ENCODE measurements around the gene CTNNBIP1.

Gene CTNNBIP1

DNA sequence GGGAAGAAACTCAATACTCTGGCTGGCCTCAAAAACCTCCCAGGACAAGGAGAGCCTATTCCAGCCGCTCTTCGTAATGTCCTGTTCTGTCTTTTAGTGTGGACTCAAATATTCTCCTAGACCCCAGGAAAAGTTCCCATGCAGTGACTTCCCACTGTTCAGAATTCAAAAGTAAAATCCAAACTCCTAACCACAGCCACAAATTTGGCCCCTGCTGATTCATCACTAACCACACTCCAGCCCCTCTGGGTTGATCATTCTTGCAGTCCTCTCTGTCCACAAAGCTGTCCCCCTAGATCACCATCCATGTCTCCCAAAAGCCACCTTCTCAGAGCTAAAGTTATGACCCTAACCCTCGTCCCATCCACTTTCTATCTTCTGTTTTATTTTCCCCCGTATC, 5.1 kb downstream of the CTNNBIP1 start:
- Histone ChIP-seq H3K4me3 (ENCODE audit: insufficient read depth, low read depth, low read length) (no peak overlapping the region), H3K9me3 (ENCODE audit: control insufficient read depth, low read length) (no peaks in the 10 kb centered on the region), H3K27ac (ENCODE audit: insufficient read depth, low read depth, low read length, poor library complexity, severe bottlenecking) (no peak overlapping the region), H3K36me3 (ENCODE audit: control insufficient read depth, insufficient read depth, low read length) (no peaks in the 10 kb centered on the region), H3K27me3 (ENCODE audit: control insufficient read depth, insufficient read depth, low read length, poor library complexity, severe bottlenecking) (no peaks in the 10 kb centered on the region), H3K4me1 (ENCODE audit: control insufficient read depth, insufficient read depth, low read length) (peaks cover 14% of the 10 kb centered on the region)
- WGBS, 2 experiments, result 78 to 79% methylated on average over 4 of the region's 4 CpGs

DNA sequence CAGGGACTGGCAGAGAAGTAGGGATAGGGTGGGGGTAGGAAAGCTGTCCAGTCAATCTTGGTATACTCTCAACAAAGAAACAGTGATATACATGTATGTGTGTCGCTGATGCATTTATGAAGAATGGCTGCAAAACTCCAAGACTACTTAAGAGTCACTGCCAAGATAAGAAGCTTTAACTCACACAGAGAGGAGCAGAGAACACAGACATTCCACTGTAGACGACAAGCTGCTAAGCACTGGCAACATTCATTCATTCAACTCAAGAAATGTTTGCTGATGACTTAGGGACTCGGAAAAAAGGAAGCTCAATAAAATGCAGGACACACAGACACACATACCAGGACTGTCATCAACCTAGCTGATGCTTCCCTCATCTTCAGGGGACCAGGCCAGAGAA, 5.5 kb downstream of the CTNNBIP1 start:
- Histone ChIP-seq H3K36me3 (ENCODE audit: control insufficient read depth, insufficient read depth, low read length) (no peaks in the 10 kb centered on the region), H3K27ac (ENCODE audit: insufficient read depth, low read depth, low read length, poor library complexity, severe bottlenecking) (no peak overlapping the region), H3K9me3 (ENCODE audit: control insufficient read depth, low read length) (no peaks in the 10 kb centered on the region), H3K4me1 (ENCODE audit: control insufficient read depth, insufficient read depth, low read length) (peaks cover 14% of the 10 kb centered on the region), H3K27me3 (ENCODE audit: control insufficient read depth, insufficient read depth, low read length, poor library complexity, severe bottlenecking) (no peaks in the 10 kb centered on the region), H3K4me3 (ENCODE audit: insufficient read depth, low read depth, low read length) (no peak overlapping the region)
- 80 to 84% methylated on average over 3 of the region's 3 CpGs for WGBS, 2 experiments

- Histone ChIP-seq H3K9me3 (ENCODE audit: control insufficient read depth, low read length) (no peaks in the 10 kb centered on the region), H3K36me3 (ENCODE audit: control insufficient read depth, insufficient read depth, low read length) (no peaks in the 10 kb centered on the region), H3K4me3 (ENCODE audit: insufficient read depth, low read depth, low read length) (no peak overlapping the region), H3K27me3 (ENCODE audit: control insufficient read depth, insufficient read depth, low read length, poor library complexity, severe bottlenecking) (no peaks in the 10 kb centered on the region), H3K4me1 (ENCODE audit: control insufficient read depth, insufficient read depth, low read length) (peaks cover 9% of the 10 kb centered on the region), H3K27ac (ENCODE audit: insufficient read depth, low read depth, low read length, poor library complexity, severe bottlenecking) (no peak overlapping the region)
- 95 to 97% methylated on average over 9 of the region's 9 CpGs for WGBS, 2 experiments
Measured at GRCh38 chr1:9903801-9904527, 6.1 kb downstream of the CTNNBIP1 start.

DNA sequence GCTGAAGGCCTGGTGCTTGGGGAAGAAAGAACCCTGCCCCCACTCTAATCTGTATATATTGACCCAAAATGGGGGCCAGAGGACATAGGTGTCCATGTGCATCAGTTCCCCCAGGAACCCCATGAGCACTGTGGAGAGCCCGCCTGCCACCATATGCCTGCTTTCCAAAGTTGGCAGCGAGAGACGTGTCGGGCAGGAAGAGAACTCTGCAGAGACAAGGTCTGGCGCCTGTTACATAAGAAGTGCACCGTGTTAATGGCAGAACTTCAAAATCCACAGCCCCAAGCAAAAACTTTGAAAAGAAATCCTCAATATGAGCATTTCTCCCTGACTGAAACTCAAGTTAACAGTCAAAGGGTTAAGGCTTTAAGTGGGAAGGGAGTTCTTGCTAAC, 8.0 kb downstream of the CTNNBIP1 start:
- WGBS, 2 experiments, result 94 to 98% methylated on average over 6 of the region's 6 CpGs
- no peaks in the 10 kb centered on the region for H3K9me3 ChIP-seq (ENCODE audit: control insufficient read depth, low read length)

DNA sequence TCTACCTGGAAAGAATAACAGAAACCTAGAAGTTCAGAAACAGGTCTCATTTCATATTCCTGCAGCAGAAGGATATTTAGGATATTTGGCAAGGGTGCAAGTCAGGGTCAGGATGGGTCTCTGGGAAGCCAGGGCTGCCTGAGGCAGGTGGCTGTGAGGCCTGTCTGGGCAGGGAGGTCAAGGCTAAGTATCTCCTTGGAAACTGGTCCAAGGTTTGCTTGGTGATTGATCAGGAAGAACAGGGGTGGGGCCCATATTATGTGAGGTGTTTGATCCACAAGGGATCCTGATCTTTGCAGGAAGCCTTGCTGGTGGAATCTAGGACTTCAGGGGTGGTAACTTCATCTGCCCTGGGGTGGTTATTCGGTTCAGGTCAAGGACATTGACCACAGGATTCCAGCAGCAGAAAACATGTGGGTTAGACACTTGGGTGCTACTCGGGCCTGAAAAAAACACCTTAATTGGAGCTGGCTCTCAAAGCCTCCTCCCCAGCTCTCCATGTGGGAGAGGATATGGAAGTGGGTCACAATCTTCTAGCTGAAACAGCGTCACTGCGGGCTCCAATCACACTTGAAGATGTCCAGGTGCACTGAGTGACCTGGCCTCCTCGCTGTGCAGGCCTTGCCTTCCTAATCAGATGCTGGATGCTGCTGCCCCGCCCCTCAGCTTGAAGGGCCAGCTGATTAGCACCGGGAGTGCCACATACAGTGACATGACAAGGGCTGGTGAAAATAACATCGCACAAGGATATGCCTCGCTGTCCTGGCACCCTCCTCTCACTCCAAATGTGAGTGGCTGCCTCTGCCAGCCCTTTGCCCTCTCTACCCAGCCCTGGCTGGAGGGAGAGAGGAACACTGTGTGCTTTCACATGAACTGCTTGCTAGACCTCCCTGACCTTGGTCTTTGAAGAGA, 8.7 kb downstream of the CTNNBIP1 start:
- Histone ChIP-seq H3K27ac (ENCODE audit: insufficient read depth, low read depth, low read length, poor library complexity, severe bottlenecking) (no peak overlapping the region), H3K27me3 (ENCODE audit: control insufficient read depth, insufficient read depth, low read length, poor library complexity, severe bottlenecking) (no peaks in the 10 kb centered on the region), H3K4me3 (ENCODE audit: insufficient read depth, low read depth, low read length) (no peak overlapping the region), H3K9me3 (ENCODE audit: control insufficient read depth, low read length) (no peaks in the 10 kb centered on the region), H3K4me1 (ENCODE audit: control insufficient read depth, insufficient read depth, low read length) (peaks cover 5% of the 10 kb centered on the region), H3K36me3 (ENCODE audit: control insufficient read depth, insufficient read depth, low read length) (no peaks in the 10 kb centered on the region)
- 91 to 93% methylated on average over 9 of the region's 9 CpGs for WGBS, 2 experiments

More for the DNA sequence above, 8.0 kb downstream of the CTNNBIP1 start:
- Histone ChIP-seq H3K4me1 (ENCODE audit: control insufficient read depth, insufficient read depth, low read length) (peaks cover 5% of the 10 kb centered on the region), H3K27ac (ENCODE audit: insufficient read depth, low read depth, low read length, poor library complexity, severe bottlenecking) (no peak overlapping the region), H3K4me3 (ENCODE audit: insufficient read depth, low read depth, low read length) (no peak overlapping the region), H3K36me3 (ENCODE audit: control insufficient read depth, insufficient read depth, low read length) (no peaks in the 10 kb centered on the region), H3K27me3 (ENCODE audit: control insufficient read depth, insufficient read depth, low read length, poor library complexity, severe bottlenecking) (no peaks in the 10 kb centered on the region)

DNA sequence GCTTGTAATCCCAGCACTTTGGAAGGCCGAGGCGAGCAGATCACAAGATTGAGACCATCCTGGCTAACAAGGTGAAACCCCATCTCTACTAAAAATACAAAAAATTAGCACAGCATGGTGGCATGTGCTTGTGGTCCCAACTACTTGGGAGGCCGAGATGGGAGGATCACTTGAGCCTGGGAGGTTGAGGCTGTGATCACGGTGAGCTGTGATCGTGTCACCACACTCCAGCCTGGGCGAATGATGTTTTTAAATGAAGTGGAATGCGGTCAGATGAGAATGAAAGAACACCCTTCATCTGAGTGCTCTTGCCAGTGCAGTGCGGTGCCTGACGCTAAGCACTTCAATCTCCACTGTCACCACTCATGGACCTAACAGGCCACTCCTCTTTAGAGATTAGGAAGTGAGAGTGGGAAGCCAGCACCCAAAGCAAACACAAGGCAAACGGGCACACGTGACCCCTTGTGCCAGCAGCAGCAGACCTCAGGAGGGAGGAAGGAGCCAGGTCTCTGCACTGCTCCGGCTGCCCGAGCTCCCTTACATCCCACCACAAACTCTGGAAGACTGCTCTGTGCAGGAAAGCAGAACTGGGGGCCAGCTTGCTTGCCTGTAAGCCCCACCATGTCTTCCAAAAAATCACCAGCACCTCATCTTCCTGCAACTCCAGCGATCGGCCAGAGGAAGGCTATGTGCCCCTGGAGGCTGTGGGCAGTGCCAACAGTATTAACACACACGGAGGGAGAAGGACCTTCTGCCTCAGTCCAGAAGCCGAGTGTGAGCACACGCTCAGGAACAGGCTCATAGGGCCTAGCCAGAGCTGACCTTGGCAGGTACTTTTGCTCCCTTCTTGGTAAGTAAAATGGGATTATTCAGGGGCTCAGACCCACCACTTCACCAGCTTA, 9.7 kb downstream of the CTNNBIP1 start:
- Histone ChIP-seq H3K27ac (ENCODE audit: insufficient read depth, low read depth, low read length, poor library complexity, severe bottlenecking) (no peak overlapping the region), H3K9me3 (ENCODE audit: control insufficient read depth, low read length) (no peaks in the 10 kb centered on the region)
- 91 to 92% methylated on average over 18 of the region's 18 CpGs for WGBS, 2 experiments

DNA sequence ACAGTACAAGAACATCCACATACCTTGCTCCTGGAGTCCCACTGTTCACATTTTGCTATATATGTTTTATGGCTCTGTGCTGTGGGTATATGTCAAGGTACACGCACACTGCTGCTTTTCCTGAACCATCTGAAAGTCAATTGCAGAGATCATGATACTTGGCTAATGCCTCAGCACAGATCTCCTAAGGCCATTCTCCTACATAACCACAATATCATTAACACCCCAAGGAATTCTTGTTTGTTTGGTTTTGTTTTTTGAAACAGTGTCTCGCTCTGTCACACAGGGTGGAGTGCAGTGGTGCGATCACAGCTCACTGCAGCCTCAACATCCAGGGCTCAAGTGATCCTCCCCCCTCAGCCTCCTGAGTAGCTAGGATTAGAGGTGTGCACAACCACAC, 16.0 kb downstream of the CTNNBIP1 start:
- H3K4me3 ChIP-seq (ENCODE audit: insufficient read depth, low read depth, low read length), result no peak overlapping the region
- H3K27ac ChIP-seq (ENCODE audit: insufficient read depth, low read depth, low read length, poor library complexity, severe bottlenecking), result no peak overlapping the region
- 88 to 91% methylated on average over 3 of the region's 3 CpGs for whole genome bisulfite sequencing, 2 experiments
- peaks cover 16% of the 10 kb centered on the region for H3K4me1 ChIP-seq (ENCODE audit: control insufficient read depth, insufficient read depth, low read length)
- H3K36me3 ChIP-seq (ENCODE audit: control insufficient read depth, insufficient read depth, low read length), result no peaks in the 10 kb centered on the region
- H3K27me3 ChIP-seq (ENCODE audit: control insufficient read depth, insufficient read depth, low read length, poor library complexity, severe bottlenecking), result no peaks in the 10 kb centered on the region
- no peaks in the 10 kb centered on the region for H3K9me3 ChIP-seq (ENCODE audit: control insufficient read depth, low read length)

More for the DNA sequence above, 9.7 kb downstream of the CTNNBIP1 start:
- H3K27me3 ChIP-seq (ENCODE audit: control insufficient read depth, insufficient read depth, low read length, poor library complexity, severe bottlenecking), result no peaks in the 10 kb centered on the region
- peaks cover 5% of the 10 kb centered on the region for H3K4me1 ChIP-seq (ENCODE audit: control insufficient read depth, insufficient read depth, low read length)
- H3K36me3 ChIP-seq (ENCODE audit: control insufficient read depth, insufficient read depth, low read length), result no peaks in the 10 kb centered on the region
- H3K4me3 ChIP-seq (ENCODE audit: insufficient read depth, low read depth, low read length), result no peak overlapping the region

DNA sequence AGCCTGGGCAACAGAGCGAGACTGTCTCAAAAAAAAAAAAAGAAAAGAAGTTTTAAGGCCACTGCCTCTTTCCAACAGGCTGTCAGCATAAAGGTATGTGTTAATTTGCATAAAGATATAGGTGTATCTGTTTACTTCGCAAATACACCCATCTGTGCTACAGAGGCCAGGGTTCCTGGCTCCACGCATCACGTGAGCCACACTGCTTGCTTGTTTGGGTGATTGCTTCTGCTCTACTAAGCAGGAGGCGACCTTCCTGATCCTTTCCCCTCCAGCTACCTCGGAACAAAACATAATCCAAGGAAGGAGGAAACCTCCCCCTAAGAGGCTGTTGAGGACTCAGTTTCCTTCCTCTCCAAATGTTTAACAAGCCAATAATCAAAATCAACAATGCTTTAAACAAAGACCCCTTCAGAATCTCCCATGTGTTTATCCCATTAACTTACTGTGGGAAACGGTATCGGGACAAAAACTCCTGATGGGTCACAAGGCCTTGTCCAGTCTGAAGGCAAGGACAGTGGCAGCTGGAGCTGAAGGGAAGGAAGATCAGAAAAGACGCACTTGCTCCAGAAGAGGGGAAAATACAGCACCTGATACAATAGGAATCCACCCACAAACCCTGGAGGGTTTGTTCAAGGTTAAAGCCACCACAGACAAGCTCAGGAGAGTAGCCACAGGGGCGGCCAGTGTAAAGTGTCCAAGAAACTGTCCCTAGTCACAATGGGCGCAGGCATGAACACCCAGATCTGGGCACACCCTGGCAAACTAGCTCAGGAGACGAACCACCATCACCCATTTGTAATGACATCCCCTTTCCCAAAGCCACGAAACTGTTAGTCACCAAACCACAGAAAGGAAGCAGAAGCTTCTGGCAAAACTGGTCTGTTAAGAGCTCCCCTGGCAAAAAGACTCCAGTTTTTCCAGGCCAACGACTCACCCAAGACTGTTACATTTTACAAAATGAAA, 17.2 kb downstream of the CTNNBIP1 start:
- H3K4me1 ChIP-seq (ENCODE audit: control insufficient read depth, insufficient read depth, low read length), result peaks cover 23% of the 10 kb centered on the region
- no peaks in the 10 kb centered on the region for H3K27me3 ChIP-seq (ENCODE audit: control insufficient read depth, insufficient read depth, low read length, poor library complexity, severe bottlenecking)
- no peak overlapping the region for H3K27ac ChIP-seq (ENCODE audit: insufficient read depth, low read depth, low read length, poor library complexity, severe bottlenecking)
- no peak overlapping the region for H3K4me3 ChIP-seq (ENCODE audit: insufficient read depth, low read depth, low read length)
- no peaks in the 10 kb centered on the region for H3K9me3 ChIP-seq (ENCODE audit: control insufficient read depth, low read length)
- 84 to 89% methylated on average over 14 of the region's 14 CpGs for WGBS, 2 experiments
- no peaks in the 10 kb centered on the region for H3K36me3 ChIP-seq (ENCODE audit: control insufficient read depth, insufficient read depth, low read length)

DNA sequence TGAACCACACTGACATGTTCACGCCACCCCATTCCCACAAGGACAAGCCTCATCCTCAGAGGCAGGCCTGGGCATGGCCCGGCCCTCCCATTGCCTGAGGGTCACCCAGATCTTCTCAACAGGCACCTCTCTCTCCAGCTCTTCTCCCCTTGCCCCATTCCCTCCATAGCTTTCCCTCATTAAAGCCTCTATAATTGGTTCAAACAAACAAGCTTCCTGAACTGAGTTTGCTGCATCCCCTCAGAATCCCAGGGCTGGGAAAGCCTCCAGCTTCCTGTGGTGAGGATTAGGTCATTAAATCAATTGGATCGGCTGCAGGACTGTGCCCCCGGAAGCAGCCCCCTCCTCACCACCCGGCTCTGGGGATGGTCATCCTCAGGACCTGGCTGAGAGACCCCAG, 18.9 kb downstream of the CTNNBIP1 start:
- peak overlapping the region; percentile 32 for H3K27ac ChIP-seq (ENCODE audit: insufficient read depth, low read depth, low read length, poor library complexity, severe bottlenecking)
- no peaks in the 10 kb centered on the region for H3K36me3 ChIP-seq (ENCODE audit: control insufficient read depth, insufficient read depth, low read length)
- 47 to 51% methylated on average over 5 of the region's 5 CpGs for WGBS, 2 experiments

More for the DNA sequence above, 18.9 kb downstream of the CTNNBIP1 start:
- Histone ChIP-seq H3K27me3 (ENCODE audit: control insufficient read depth, insufficient read depth, low read length, poor library complexity, severe bottlenecking) (no peaks in the 10 kb centered on the region), H3K4me1 (ENCODE audit: control insufficient read depth, insufficient read depth, low read length) (peaks cover 33% of the 10 kb centered on the region), H3K9me3 (ENCODE audit: control insufficient read depth, low read length) (no peaks in the 10 kb centered on the region), H3K4me3 (ENCODE audit: insufficient read depth, low read depth, low read length) (no peak overlapping the region)
